GM08714 (cell line): ENCODE measurements around the gene CUX1.
"Not testable (repeated sequence)": the region's sequence is repeated elsewhere in the genome, so short reads cannot be mapped to it uniquely, and the experiment has no call there.

Experiments
- H3K4me3 ChIP-seq: fragments of 200-500 bp; sonication (Bioruptor generic); 2 replicates; pipeline ENCODE4 v1.5.1; 2014; ENCODE audit warnings: mild to moderate bottlenecking, low read length, inconsistent platforms
- ZNF274 ChIP-seq: IDR thresholded peaks from 2 replicates; pipeline ENCODE4 v1.6.1; 2012; ENCODE audit warnings: mild to moderate bottlenecking, low read depth, low read length

CUX1 gene

DNA sequence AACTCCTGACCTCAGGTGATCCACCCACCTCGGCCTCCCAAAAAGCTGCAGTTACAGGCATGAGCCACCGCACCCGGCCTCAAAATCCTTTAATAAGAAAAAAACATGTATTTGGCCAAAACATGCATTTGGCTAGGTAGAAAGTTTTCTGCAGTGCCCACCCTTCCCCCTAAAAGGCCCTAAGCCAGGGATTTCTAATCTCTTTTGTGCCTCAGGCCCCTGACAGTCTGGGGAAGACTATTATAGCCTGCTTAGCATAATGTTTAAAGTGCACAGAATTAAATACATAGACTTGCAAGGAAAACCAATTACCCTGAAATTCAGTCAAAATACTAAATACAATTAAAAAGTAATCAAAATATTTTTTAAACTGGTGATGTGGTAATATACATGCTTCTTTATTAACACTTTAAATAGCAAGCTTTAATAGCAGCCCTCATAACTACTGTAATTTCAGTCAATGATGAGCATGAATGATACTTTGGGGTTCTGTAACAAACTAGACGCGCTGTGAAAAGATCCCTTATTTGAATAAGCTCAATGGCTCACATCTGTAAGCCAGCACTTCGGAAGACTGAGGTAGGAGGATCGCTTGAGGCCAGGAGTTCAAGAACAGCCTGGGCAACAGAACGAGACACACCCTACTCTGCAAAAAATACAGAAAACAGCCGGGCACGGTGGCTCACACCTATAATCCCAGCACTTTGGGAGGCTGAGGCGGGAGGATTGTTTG is 508.9 kb downstream of the CUX1 start:
- TF ChIP-seq ZNF274, result no peak
- no peak overlapping the region for H3K4me3 ChIP-seq

DNA sequence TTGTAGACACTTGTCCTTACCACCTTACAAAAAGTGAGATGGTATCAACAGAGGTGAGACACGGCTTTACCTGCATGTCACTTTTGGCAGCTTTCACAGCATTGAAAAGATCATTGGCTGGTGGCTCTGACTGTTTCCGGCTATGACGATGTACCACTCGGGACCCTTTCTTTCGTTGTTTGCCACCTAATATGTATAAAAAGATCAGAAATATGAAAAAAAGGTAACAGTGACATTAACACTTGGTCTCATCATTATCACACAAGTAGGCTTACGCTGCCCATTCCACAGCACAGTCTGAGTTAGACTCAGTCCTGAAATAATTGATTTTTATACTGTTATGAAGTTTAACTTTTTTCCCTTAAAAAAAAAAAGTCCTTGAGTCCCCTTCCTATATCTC is 509.8 kb downstream of the CUX1 start:
- H3K4me3 ChIP-seq, result not testable (repeated sequence)

DNA sequence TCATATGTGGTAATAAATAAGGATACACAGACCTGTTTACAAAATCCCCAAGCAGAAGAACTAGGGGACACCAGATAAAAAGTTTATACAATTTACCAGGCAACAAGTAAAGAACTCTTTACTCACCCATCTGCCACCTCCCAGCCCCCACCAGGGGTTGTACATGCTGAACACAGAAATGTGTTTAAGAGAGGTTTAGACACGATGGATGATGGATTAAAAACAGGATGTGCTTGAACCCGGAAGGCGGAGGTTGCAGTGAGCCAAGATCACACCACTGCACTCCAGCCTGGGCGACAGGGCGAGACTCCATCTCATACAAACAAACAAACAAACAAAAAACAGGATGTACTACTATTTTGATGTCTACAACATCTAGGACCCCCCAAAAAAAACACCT is 511.4 kb downstream of the CUX1 start:
- H3K4me3 ChIP-seq, result not testable (repeated sequence)

DNA sequence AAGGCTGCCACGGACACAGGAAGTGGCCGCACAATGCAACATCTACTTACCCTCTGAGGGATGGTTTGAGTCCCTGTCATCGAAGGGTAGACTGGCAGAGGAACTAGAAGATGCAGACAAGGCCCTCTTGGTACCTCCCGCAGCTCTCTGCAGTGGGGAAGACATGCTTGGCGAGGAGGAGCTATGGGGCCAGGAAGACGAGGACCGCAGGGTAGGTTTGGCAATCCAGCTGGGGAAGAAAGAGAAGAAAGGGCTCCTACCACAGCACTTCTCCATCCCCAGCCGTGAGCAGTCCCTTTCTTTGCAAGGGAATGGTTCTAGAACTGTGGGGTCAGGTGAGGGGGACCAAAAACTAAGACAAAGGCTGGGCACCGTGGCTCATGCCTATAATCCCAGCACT is 511.9 kb downstream of the CUX1 start:
- not testable (repeated sequence) for H3K4me3 ChIP-seq

DNA sequence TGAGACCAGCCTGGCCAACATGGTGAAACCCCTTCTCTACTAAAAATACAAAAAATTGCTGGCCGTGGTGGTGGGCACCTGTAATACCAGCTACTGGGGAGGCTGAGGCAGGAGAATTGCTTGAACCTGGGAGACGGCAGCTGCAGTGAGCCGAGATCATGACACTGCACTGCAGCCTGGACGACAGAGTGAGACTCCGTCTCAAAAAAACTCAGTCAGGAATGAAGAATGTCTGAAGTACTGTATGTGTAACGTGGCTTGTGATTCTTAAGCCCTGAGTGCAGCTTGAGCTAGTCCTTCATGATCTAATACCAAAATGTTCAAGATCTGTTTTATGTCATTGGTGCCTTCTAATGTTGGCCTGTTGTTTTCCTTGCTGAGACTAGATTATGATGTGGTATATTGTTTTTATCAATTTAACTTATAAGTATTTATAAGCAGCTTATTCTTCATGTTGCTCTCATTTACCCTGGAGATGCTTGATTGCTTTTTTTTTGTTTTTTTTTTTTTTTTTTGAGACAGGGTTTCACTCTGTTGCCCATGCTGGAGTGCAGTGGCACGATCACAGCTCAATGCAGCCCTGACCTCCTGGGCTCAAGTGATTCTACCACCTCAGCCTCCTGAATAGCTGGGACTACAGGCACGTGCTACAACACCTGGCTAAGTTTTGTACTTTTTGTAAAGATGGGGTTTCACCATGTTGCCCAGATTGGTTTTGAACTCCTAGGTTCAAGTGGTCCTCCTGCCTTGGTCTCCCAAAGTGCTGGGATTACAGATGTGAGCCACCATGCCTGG is 513.4 kb downstream of the CUX1 start:
- not testable (repeated sequence) for H3K4me3 ChIP-seq
